HepG2 (cell line): ENCODE results near the gene NUP133. TPM values are rescaled to one million over a fixed set of nuclear protein-coding genes. Genes with fewer than 3 reads are reported as not detected.

Experiments
- ATF1 ChIP-seq: IDR thresholded peaks from 2 replicates; pipeline ENCODE4 v1.6.1; 2016; ENCODE audit warnings: mild to moderate bottlenecking, control low read depth
- BRCA1 ChIP-seq: sonication (generic); formaldehyde crosslinking; IDR thresholded peaks from 2 replicates; pipeline ENCODE4 v1.4.0; 2020; ENCODE audit warnings: missing genetic modification reagents
- ELK4 ChIP-seq: sonication (generic); formaldehyde crosslinking; IDR thresholded peaks from 2 replicates; pipeline ENCODE4 v1.9.0; 2021; ENCODE audit warnings: missing genetic modification reagents, borderline replicate concordance
- EZH2 ChIP-seq: conservative IDR thresholded peaks from 2 replicates; pipeline ENCODE4 v1.6.1; 2012; ENCODE audit warnings: mild to moderate bottlenecking, low read depth, low read length, moderate library complexity
- FIP1L1 ChIP-seq: fragments of 200-400 bp; formaldehyde crosslinking; IDR thresholded peaks from 2 replicates; pipeline ENCODE4 v1.6.1; 2018; ENCODE audit warnings: low read depth, mild to moderate bottlenecking, low read length, moderate library complexity, borderline replicate concordance; ENCODE audit not compliant: insufficient read depth
- FOXM1 ChIP-seq: sonication (generic); formaldehyde crosslinking; IDR thresholded peaks from 2 replicates; pipeline ENCODE4 v1.5.0; 2020; ENCODE audit warnings: missing genetic modification reagents
- HNF4A ChIP-seq: sonication (generic); formaldehyde crosslinking; IDR thresholded peaks from 2 replicates; pipeline ENCODE4 v1.4.0; 2020; ENCODE audit warnings: missing genetic modification reagents
- NBN ChIP-seq: fragments of 450-650 bp; conservative IDR thresholded peaks from 2 replicates; pipeline ENCODE4 v1.6.1; 2017
- PPARG ChIP-seq: conservative IDR thresholded peaks from 2 replicates; pipeline ENCODE4 v1.6.1; 2016; ENCODE audit warnings: missing biosample characterization, missing genetic modification reagents
- RFXANK ChIP-seq: IDR thresholded peaks from 2 replicates; pipeline ENCODE4 v1.6.1; 2016
- TCF12 ChIP-seq, 2 experiments: fragments of 450-650 bp in 1 of 2; sonication (generic) in 1 of 2; formaldehyde crosslinking in 1 of 2; IDR thresholded peaks; 2 replicates each; pipeline versions ENCODE4 v1.6.1 to v1.8.0; 2017 to 2022; ENCODE audit warnings: antibody characterized with exemption in 1 of 2, mild to moderate bottlenecking in 1 of 2, missing genetic modification reagents in 1 of 2, moderate library complexity in 1 of 2
- ZKSCAN5 ChIP-seq: sonication (generic); formaldehyde crosslinking; IDR thresholded peaks from 2 replicates; pipeline ENCODE4 v1.5.1; 2020; ENCODE audit warnings: mild to moderate bottlenecking, missing genetic modification reagents
- ZKSCAN8 ChIP-seq: IDR thresholded peaks from 2 replicates; pipeline ENCODE4 v1.6.1; 2016; ENCODE audit warnings: borderline replicate concordance, missing genetic modification reagents, missing compliant biosample characterization
- ZNF296 ChIP-seq: sonication (generic); formaldehyde crosslinking; conservative IDR thresholded peaks from 2 replicates; pipeline ENCODE4 v1.5.0; 2020; ENCODE audit warnings: mild to moderate bottlenecking, missing genetic modification reagents
- ZNF362 ChIP-seq: sonication (generic); formaldehyde crosslinking; IDR thresholded peaks from 2 replicates; pipeline ENCODE4 v1.4.0; 2020; ENCODE audit warnings: missing genetic modification reagents, mild to moderate bottlenecking, borderline replicate concordance
- ZNF674 ChIP-seq: sonication (generic); formaldehyde crosslinking; IDR thresholded peaks from 2 replicates; pipeline ENCODE4 v1.5.0; 2020; ENCODE audit warnings: low read depth, mild to moderate bottlenecking, missing genetic modification reagents
- ZNF749 ChIP-seq: sonication (generic); formaldehyde crosslinking; IDR thresholded peaks from 2 replicates; pipeline ENCODE4 v1.8.0; 2022; ENCODE audit warnings: mild to moderate bottlenecking, missing genetic modification reagents, moderate library complexity, borderline replicate concordance
- ZNF781 ChIP-seq: sonication (generic); formaldehyde crosslinking; IDR thresholded peaks from 2 replicates; pipeline ENCODE4 v1.5.1; 2020; ENCODE audit warnings: borderline replicate concordance, mild to moderate bottlenecking, missing genetic modification reagents; ENCODE audit errors: not compliant biosample characterization
- ZNF788 ChIP-seq: sonication (generic); formaldehyde crosslinking; IDR thresholded peaks from 2 replicates; pipeline ENCODE4 v1.5.0; 2020; ENCODE audit warnings: mild to moderate bottlenecking, missing genetic modification reagents, borderline replicate concordance
- polyA plus RNA-seq, 8 experiments: library from polyadenylated mRNA; depleted of rRNA in 3 of 8; stranded (reverse) in 7 of 8; unstranded in 1 of 8; fragments of >200 nt; fragmentation: Illumina TruSeq in 4 of 8; extraction: Trizol in 4 of 8; gene quantifications; 2 replicates each; pipeline versions ENCODE4 v1.2.1 to v1.2.3, GENCODE V29; 2011 to 2016; ENCODE audit warnings: low read depth in 4 of 8, missing spikeins in 1 of 8, mixed read lengths in 1 of 8; ENCODE audit not compliant: insufficient read depth in 1 of 8
- total RNA-seq, 5 experiments: library from RNA; depleted of rRNA; stranded (reverse); fragments of >200 nt; fragmentation: Illumina TruSeq; extraction: Trizol; gene quantifications; 2 replicates each; pipeline ENCODE4 v1.2.3, GENCODE V29; 2016; ENCODE audit warnings: low read depth in 1 of 5
- TF ChIP-seq, protein P1 (sequence below): IDR thresholded peaks from 2 replicates; pipeline ENCODE4 v1.6.1; 2016; ENCODE audit warnings: low read depth, control low read depth
- TF ChIP-seq, protein P2 (sequence below): sonication (generic); formaldehyde crosslinking; IDR thresholded peaks from 2 replicates; pipeline ENCODE4 v1.4.0; 2020; ENCODE audit warnings: mild to moderate bottlenecking, missing genetic modification reagents

Gene NUP133
- total and polyA plus RNA-seq, 2 of the 13 experiments (the other 11 are each of a cell fraction or from before 2014, with no cell fraction given), result 17.7 to 45.6 TPM

DNA sequence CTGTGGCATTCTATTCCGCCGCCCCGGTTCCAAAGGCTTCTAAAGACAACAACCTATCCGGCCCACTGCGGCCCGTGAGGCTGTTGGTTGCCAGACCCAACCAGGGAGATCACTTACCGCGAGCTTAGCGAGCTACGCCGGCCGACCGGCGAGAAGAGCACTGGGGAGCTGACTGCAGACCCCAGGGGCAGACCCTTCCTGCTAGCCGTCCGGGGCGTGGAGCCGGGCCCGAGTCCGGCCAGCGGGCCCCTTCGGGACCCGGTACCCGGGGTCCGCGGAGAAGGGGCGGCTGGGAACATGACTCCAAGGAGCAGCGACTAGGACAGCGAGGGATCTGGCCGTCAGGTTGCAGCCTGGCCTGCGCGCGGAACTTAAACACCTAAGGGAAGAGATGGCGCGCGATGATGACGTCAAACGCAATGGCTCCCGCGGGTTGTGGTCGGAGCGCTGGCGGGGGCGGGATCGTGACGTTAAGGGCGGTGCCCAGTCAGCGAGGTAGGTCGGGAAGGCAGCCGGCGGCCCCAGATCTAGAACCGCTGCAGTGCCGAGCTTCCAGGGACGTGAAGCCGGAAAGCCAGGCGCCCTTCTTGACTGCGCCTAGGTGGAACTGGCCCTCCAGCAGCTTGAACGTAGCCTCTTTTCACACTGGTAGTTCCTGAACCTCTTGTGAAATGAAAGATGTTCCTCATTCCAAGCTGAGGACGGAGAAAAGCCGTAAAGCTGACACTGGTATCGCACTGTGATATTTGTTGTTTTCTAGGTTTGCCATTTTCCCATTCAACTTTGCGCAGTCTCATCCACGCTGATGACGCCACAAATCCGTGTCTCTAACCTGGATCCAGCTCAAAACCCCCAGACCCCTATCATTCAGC is at the start of gene NUP133 (continued):
- TF ChIP-seq HNF4A (CRISPR knock-in tag), result peak; percentile 13; the same call in 1 of the 2 replicates
- TF ChIP-seq, protein P1, sequence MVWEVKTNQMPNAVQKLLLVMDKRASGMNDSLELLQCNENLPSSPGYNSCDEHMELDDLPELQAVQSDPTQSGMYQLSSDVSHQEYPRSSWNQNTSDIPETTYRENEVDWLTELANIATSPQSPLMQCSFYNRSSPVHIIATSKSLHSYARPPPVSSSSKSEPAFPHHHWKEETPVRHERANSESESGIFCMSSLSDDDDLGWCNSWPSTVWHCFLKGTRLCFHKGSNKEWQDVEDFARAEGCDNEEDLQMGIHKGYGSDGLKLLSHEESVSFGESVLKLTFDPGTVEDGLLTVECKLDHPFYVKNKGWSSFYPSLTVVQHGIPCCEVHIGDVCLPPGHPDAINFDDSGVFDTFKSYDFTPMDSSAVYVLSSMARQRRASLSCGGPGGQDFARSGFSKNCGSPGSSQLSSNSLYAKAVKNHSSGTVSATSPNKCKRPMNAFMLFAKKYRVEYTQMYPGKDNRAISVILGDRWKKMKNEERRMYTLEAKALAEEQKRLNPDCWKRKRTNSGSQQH (CRISPR knock-in tag), result peak; percentile 94
- TF ChIP-seq RFXANK, result no peak
- TF ChIP-seq FOXM1 (CRISPR knock-in tag), result no peak
- no peak for TF ChIP-seq ZNF781 (CRISPR knock-in tag)
- no peak for TF ChIP-seq FIP1L1
- no peak for TF ChIP-seq ZNF674 (CRISPR knock-in tag)
- no peak for TF ChIP-seq ZNF749 (CRISPR knock-in tag)
- no peak for TF ChIP-seq ZKSCAN5
- TF ChIP-seq EZH2, result no peak
- TF ChIP-seq, protein P2, sequence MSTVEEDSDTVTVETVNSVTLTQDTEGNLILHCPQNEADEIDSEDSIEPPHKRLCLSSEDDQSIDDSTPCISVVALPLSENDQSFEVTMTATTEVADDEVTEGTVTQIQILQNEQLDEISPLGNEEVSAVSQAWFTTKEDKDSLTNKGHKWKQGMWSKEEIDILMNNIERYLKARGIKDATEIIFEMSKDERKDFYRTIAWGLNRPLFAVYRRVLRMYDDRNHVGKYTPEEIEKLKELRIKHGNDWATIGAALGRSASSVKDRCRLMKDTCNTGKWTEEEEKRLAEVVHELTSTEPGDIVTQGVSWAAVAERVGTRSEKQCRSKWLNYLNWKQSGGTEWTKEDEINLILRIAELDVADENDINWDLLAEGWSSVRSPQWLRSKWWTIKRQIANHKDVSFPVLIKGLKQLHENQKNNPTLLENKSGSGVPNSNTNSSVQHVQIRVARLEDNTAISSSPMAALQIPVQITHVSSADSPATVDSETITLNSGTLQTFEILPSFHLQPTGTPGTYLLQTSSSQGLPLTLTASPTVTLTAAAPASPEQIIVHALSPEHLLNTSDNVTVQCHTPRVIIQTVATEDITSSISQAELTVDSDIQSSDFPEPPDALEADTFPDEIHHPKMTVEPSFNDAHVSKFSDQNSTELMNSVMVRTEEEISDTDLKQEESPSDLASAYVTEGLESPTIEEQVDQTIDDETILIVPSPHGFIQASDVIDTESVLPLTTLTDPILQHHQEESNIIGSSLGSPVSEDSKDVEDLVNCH (CRISPR knock-in tag), result no peak
- TF ChIP-seq ATF1, result peak; percentile 98
- TF ChIP-seq PPARG, result no peak; the same call in 1 of the 2 replicates
- no peak for TF ChIP-seq NBN
- TF ChIP-seq TCF12 (IDR thresholded peaks at IDR 0.05), result no peak
- no peak for TF ChIP-seq TCF12 (CRISPR knock-in tag; IDR thresholded peaks at IDR 0.05)
- TF ChIP-seq ZNF362 (CRISPR knock-in tag), result no peak
- TF ChIP-seq ELK4 (CRISPR knock-in tag), result no peak
- peak; percentile 23 for TF ChIP-seq ZKSCAN8
- TF ChIP-seq ZNF788, result peak; percentile 79; the same call in 1 of the 2 replicates
- peak; percentile 66; the same call in 1 of the 2 replicates for TF ChIP-seq BRCA1 (CRISPR knock-in tag)
- TF ChIP-seq ZNF296 (CRISPR knock-in tag), result no peak
